GM18861 (cell line): Measurements from ENCODE around the gene ATP6V1F.

Experiments
- ATAC-seq: cut with Tn5 transposase; IDR thresholded peaks from one replicate; pipeline ENCODE4 v1.9.1; 2021; ENCODE audit not compliant: unreplicated experiment

The ATP6V1F gene

DNA sequence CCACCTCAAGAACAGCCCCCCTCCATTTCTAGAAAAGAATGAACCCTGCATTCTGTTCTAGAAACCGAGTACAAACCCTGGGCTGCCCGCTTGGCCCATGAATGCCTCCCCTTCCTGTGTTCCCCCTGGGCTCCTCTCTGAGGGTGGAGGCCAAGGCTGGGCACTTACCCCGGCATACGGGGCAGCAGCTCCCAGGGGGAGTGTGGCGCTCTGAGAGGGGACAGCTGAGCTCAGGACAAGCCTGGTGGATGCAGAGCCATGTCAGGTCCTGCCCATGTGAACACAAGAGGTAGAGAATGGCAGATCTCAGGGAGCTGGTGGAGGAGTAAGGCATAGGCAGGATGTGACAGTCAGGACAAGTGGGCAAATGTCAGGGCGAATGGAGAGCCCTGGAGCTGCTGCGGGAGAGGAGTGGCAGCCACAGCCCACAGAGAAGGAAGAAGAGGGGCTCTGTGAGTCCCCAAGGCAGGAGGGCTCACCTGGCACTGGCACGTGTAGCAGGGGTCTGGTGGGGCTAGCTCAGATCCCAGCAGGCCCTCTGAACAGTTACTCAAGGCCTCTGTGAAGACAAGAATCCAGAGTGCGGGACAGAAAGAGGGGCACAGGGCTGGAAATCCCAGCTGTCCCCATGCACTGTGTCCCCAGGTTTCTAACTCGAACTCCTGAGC lies 18.9 kb downstream of the ATP6V1F start:
- ATAC-seq: no peak

DNA sequence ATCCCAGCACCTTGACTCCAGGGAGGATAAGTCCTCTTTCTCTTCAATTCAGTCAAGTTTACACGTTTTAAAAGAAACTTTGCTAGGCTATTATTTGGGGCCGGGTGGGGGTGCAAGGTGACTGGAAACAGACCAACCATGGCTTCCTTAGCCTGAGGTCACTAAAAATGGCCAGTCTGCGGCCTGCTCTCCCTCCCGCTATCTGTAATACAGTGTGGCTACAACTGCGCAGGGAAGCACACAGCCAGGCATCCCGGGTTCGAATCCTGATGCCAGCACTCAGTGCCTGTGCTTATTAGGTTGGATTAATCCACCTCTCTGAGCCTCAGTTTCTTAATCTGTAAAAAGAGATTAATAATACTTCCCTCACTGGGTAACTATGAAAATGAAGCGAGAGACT lies 19.5 kb downstream of the ATP6V1F start:
- ATAC-seq: no peak

DNA sequence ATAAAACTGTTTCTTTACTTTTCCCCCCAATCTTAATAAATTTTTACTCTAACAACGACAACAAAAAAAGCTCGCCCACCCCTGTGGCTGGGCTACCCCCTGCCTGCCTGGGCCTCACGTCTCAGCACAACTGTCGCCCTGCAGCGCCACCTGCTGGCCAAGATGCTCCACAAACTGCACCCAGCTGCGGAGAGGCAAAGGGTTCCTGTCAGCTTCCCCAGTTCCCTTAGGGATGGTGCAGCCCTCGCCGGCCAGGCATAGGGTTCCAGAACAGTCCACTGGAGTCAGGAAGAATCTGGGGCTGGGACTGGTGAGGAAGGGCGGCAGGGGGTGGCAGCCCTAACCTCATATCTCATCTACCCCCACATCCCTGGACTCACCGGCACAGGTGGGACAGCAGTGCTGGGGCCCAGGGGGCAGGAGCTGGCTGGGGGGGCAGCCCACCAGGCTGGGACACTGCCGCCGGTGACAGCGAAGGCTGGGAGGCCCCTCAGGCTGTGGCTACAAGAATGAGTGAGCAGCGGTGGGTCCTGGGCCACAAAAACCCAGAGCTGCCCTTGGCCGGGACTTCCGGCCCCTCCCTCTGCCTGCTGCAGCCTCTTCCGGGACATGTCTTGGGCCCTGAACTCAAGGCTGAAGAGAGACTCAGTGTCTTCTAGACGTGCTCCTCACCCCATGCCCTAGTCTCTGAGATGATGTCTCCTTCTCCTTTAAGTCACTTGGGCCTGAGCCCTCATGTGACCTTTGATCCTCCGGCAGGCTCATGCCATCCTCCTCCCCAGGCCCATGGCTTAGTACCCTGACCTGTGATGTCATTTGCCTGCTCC lies 21.2 kb downstream of the ATP6V1F start:
- ATAC-seq: peak; percentile 43

DNA sequence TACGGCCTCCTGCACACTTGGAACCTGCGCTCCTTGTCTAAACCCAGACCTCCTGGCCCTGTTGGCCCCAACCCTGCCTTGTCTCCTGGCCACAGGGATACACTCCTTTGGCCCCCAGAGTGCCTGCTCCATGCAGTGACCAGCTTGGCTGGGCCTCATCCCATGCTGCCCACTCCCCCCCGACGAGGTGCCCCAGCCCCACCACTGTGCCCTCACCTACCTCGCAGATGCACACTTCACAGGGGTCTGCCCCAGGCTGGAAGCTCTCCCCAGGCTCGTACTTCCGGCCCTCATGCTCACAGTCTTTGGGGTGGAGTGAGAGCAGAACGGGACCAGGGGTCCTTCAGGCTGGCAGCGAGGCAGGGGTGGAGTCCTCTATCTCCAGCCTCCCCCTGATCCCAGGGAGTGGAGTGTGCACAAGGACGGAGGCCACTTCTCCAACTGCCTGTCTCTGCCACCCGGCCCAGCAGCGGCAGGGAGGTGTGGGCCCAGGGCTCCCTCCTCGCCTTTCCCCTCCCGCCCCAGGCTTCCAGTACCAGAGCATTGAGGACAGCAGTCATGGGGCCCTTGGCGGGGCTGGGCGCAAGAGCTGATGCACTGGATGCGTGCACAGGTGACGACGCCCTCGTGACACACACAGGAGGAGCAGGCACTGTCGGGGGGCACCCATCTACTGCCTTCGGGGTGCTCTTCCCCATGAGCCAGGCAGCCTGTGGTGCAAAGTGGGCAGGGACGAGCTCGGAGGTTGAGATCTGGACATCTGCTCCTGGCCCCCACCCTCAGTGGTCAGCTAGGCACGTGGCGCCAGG lies 22.1 kb downstream of the ATP6V1F start:
- no peak for ATAC-seq

DNA sequence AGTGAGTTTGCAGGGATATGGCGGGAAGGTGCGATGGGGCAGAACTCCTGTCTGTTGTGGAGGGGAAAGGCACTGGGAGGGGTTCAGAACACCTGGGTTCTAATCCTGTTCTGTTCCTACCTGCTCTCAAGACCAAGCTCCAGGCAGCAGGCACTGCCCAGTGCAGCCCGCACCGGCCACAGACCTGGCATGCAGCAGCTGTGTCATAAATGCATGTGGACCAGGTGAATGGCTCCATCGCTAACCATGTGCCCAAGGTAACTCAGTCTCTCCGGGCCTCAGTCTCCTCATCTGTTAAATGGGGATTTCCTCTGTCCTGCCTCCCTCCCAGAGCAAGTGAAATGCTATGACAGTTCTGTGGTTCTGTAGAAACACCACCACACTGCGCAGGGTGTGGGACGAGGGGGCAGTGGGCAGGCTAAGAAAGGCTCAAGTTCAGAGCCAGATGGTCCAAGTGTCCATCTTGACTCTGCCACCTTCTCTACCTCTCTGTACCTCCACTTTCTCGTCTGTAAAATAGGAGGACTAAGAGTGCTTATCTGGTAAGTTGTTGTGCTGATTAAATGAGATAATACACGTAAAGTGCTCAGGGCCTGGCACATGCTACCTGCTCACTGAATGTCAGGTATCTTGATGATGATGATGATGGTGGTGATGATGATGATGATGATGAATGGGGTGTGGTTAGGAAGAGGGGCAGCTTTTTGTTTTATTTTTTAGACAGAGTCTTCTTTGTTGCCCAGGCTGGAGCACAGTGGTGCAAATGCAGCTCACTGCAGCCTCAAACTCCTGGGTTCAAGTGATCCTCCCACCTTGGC lies 22.9 kb downstream of the ATP6V1F start:
- ATAC-seq: no peak

DNA sequence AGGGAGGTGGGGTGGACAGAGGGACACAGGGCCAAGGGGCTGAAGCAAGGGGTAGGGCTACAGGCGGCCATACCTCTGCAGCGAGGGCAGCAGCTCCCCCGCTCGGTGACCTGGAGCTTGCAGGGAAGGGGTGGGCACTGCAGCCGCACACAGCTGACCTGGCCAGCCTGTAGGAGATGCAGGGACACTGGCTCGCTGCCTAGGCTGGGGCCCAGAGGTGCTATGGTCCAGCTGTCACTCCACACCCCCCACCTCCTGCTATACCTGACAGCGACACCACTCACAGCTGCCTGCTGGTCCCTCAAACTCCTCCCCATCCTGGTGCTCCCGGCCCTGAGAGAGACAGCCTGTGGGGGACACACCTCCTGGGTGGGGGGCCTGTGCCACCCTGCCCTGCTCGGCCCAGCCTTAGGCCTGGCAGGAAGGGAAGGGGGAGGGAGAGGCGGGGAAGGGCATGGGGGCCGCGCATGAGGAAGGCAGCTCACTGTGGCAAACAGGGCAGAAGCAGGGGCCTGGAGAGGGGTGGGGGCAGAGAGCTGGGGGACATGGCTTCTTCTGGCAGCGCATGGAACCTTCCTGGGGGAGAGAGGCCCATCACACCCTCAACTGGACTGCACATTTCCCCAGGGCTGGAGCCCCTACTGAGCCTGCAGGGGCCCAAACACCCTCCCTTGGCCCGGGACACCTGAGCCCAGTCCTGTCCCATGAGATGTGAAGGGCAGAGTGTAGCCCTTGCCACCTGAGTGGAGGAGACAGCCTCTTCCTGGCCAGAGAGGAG lies 23.9 kb downstream of the ATP6V1F start:
- ATAC-seq: no peak

DNA sequence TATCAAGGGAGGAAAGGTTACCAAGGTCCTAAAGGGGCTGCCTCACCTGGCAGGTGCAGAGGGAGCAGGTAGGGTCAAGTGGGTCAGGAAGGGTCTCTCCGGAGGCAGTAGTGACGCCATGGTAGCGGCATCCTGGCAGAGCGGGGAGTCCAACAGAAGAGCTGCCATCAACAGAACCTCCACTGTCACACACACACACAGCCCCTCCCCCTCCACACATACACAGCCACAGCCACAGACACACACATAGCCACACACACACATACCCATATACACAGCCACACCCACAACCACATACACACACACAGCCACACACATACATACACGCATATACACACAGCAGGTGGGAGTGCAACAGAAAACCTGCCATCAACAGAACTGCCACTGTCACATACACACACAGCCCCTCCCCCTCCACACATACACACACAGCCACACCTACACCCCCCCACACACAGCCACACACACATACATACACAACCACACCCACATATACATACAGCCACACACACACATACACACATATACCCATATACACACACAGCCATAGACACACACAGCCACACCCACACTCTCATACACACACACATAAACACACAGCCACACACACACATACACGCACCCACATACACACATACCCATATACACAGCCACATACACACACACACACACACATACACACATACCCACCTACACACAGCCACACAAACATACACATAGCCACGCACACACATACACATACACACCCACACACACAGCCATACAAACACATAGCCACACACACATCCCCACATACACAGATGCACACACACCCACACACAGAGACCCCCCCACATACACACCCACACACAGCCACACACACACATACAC lies 24.7 kb downstream of the ATP6V1F start:
- ATAC-seq: no peak

DNA sequence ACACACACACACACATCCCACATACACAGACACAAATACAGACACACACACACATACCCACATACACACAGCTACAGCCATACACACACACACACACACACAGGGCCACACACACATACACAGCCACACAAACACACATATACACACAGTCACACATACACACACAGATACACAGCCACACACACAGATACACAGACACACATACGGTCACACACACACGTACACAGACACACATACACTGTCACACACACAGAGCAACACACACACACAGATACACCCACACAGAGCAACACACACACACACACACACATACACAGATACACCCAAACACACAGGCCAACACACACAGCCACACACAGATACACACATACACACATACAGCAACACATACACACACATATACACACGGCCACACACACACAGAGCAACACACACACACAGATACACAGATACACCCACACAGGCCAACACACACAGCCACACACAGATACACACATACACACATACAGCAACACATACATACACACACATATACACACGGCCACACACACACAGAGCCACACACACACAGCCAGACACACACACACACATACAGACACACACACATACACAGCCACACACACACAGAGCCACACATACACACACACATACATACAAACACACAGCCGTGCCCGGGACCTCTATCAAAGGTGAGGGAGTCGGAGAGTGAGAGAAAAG lies 25.5 kb downstream of the ATP6V1F start:
- no peak for ATAC-seq

DNA sequence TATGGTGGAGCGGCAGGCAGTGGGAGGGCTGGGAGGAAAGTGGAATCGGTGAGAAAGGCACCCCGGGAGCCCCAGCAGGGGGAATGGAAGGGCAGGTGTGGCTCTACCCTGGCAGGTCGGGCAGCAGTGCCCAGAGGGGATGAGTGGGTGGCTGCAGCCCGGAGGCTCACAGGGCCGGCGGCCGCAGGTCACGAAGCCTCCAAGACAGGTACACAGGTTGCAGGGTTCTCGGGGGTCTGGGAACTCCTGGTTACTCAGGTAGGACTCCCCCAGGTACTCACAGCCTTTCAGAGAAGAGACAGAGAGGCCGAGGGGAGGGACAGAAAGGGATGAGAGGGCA lies 26.1 kb downstream of the ATP6V1F start:
- no peak for ATAC-seq

DNA sequence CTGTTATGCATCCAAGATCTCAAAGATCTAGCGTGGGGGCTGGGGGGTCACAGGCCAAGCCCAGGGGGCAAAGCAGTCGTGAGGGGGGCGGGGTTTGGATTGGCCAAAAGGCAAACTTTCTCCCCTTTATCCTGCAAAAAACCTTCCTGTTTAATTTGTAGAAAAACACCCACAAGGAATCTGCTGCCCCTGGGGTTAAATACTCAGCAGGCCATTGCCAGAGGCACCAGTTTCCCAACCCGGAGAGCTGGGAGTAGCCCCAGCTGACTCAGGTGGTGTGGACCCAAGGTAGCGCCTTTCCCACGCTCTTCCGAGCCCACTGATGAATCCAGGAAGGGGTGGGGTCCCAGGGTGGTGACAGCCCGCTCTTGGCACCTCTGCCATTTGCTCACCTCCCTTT lies 26.5 kb downstream of the ATP6V1F start:
- no peak for ATAC-seq

DNA sequence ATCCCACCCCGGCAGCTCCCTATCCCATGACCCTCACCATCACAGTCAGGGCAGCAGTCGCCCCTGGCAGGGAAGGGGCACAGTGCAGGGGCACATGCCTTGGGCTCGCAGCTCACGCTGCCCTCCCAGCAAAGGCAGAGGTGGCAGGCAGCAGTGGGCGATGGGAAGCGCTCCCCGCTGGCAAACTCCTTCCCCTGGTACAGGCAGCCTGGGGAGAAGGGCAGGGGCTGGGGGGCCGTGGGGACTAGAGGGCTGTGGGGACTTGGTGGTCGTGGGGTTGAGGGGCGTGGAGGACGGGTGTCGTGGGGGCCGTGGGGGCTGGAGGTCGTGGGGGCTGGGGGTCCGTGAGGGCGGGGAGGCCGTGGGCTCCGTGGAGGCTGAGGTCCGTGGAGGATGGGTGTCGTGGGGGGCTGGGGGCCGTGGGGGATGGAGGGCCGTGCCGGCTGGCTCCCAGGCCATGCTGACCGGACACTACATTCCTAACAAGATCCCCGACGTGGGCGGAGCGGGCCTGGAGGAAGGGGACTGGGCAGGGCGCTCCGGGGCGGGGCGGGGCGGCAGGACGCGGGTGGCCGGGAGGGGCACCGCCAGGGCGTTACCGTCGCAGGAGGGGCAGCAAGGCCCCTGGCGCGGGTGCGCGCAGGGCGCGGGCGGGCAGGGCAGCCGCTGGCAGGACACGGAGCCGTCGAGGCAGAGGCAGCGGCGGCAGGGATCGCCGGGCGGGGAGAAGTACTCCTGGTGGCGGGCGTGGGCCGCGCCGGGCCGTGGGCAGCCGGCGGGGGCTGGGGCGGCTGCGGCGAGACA lies 27.9 kb downstream of the ATP6V1F start:
- no peak for ATAC-seq

DNA sequence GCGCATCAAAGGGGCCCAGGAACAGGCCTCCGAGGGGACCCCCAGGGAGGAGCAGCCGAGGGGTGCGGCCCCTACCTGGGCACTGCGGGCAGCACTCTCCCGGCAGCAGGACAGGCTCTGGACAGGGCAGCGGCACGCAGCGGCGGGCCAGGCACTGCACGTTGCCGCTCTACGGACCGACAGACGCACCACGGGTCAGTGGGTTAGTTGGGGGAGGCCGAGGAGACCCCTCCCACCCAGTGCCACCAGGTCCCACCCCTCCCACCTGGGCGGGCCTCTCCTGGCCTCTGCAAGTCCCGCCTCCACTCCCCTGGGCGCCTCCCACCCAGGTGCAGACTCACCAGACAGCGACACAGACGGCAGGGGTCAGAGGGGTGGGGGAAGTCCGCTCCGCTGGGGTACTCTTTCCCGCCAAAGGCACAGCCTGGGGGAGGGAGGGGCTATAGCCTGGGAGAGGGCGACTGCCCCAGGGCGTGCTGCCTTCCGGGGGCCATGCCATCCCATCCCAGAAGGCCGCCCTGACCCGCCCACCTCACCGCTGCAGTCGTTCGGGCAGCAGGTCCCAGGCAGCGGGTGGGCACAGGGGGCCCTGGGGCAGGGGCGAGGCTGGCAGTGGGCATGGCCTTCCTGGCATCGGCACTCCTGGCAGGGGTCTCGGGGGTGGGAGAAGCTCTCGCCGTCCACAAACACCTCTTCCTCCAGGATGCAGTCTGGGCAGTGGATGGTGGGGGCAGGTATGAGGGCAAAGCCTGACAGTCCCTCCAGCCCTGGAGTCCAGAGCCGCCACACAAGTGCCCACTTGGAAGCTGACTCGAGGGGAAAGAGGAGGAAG lies 28.7 kb downstream of the ATP6V1F start:
- no peak for ATAC-seq

DNA sequence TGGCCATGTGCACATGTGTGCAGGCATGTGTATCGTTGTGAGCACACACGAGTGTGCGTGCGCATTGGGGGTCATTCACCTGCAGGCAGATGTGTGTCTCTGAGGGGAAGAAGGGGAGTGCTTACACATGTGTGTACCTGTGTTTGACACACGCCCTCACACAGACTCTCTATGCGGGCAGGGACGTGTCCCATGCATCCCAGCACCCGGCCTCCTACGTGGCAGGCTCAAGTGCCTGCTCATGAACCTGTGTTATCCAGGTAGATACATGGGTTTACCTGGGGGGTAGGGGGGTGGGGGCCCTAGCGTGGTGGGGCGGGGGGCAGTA lies 29.2 kb downstream of the ATP6V1F start:
- no peak for ATAC-seq

DNA sequence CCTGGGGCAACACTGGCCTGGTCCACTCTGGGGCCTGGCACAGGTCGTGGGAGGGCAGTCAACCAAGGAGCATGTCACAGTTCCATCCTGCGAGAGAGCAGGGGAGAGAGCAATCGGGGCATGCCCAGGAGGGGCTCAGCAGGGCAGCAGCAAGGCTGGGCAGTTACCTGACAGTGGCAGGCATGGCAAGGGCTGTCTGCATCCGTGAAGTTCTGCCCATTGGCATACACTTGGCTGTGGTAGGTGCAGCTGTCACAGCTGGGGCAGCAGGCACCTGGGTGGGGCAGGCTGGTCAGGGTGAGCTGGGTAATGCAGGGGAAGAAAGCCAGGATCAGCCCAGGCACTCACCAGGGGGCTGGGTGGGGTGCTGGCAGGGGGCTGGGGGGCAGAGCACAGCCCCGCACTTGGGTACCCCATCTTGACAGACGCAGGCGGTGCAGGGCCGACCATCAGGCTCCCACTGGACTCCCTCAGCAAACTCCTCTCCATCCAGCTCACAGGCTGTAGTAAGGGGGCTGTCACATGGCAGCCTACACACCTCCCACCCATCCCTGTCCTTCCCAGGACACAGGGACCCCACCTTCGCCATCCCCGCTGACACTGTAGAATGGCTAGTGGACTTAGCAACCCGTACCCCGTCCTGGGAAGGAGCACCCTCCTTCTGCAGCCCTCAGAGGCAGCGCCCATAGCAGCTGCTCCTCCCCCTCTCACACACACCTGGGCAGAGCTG lies 30.0 kb downstream of the ATP6V1F start:
- no peak for ATAC-seq

DNA sequence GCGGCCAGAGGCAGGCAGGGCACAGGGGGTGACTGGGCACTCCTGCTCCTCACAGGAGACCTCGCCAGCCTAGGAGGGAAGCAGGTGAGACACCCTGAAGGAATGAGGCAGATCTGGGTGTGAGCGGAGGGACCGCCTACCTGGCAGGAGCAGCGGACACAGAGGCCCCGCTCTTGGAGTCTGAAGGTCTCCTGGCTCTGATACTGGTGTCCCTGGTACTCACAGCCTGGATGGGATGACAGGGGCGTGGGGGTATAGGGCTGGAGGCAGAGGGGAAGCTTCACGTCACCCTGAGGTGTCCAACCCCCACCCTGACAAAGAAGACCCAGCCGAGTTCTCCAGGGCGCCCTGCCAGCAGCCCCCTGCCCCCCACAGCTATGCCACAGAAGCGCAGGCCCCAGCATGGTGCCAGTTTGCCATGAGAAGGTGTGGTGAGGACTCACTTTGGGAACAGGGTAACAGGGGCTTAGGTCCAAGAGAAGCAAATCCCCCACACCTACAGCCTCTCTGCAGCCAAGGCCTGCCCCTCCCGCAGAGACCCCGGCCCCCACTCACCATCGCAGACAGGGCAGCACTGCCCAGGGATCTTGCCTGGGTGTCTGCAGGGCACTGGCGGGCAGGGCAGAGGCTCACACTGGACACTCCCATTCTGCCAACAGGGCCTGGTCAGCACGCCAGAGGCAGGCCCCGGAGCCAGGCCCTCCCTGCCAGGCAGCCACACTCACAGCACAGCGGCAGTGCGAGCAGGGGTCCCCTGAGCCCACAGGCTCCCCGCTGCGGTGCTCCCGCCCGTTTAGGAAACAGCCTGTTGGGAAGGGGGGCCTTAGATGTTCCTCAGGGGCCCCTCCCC lies 30.8 kb downstream of the ATP6V1F start:
- no peak for ATAC-seq

DNA sequence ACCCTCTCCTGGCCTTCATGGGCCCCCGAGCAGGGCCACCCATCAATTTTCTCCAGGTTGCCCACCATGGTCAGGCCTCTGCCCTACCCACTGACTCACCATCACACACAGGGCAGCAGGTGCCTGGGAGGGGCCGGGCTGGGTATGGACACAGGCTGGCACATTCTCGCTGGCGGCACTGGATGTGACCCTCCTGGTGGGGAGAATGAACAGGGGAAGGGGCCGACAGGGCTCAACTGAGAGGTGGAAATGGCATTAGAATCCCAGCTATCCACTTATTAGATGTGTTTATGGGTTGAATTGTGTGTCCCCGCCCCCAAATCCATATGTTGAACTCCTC lies 31.4 kb downstream of the ATP6V1F start:
- no peak for ATAC-seq
